Activated naive CD8-positive, alpha-beta T cell treated with anti-CD3 and anti-CD28 coated beads, Interleukin-2, amount 50 U/mL, for 24 hours (primary cell): ENCODE measurements around the gene C5orf58.

Source experiments
- ATAC-seq: fragments of 150-1000 bp; cut with Tn5 transposase; one replicate; pipeline ENCODE4 v1.10.0; 2021
- DNase-seq: peaks from one replicate; pipeline ENCODE4 v3.0.0; 2021
- H3K27ac Mint-ChIP-seq: one replicate; pipeline ENCODE4 v1.8.0; 2021; ENCODE audit warnings: mild to moderate bottlenecking, mixed read lengths
- H3K27me3 Mint-ChIP-seq: one replicate; pipeline ENCODE4 v1.8.0; 2021; ENCODE audit warnings: mixed read lengths
- H3K36me3 Mint-ChIP-seq: one replicate; pipeline ENCODE4 v1.8.0; 2021; ENCODE audit warnings: low read depth, mixed read lengths
- H3K4me1 Mint-ChIP-seq: one replicate; pipeline ENCODE4 v1.8.0; 2021; ENCODE audit warnings: mixed read lengths
- H3K4me3 Mint-ChIP-seq: one replicate; pipeline ENCODE4 v1.8.0; 2021; ENCODE audit warnings: mild to moderate bottlenecking, moderate library complexity, mixed read lengths
- H3K9me3 Mint-ChIP-seq: one replicate; pipeline ENCODE4 v1.8.0; 2021; ENCODE audit warnings: mixed read lengths

The C5orf58 gene

GRCh38 chr5:170289764-170290163, 57.0 kb downstream of the C5orf58 start:
- peaks cover 99% of the 10 kb centered on the region for H3K4me1 Mint-ChIP-seq
- peak overlapping the region; percentile 94 for H3K27ac Mint-ChIP-seq
- no peaks in the 10 kb centered on the region for H3K9me3 Mint-ChIP-seq
- no peaks in the 10 kb centered on the region for H3K27me3 Mint-ChIP-seq
- DNase-seq: no peak
- no peak for ATAC-seq
- peaks cover 91% of the 10 kb centered on the region for H3K36me3 Mint-ChIP-seq
- peak overlapping the region; percentile 73 for H3K4me3 Mint-ChIP-seq

- DNase-seq: no peak
- Mint-ChIP-seq H3K4me1 (peaks cover 97% of the 10 kb centered on the region), H3K36me3 (peaks cover 90% of the 10 kb centered on the region), H3K27me3 (no peaks in the 10 kb centered on the region), H3K27ac (peak overlapping the region; percentile 94), H3K4me3 (peak overlapping the region; percentile 73), H3K9me3 (no peaks in the 10 kb centered on the region)
- peak; percentile 1 for ATAC-seq
Observed at GRCh38 chr5:170290498-170290897, 57.7 kb downstream of the C5orf58 start.

GRCh38 chr5:170292179-170293104, 59.7 kb downstream of the C5orf58 start:
- no peak for ATAC-seq
- H3K4me3 Mint-ChIP-seq: peak overlapping the region; percentile 99

GRCh38 chr5:170293273-170293672, 60.5 kb downstream of the C5orf58 start:
- ATAC-seq (peak; percentile 45), DNase-seq (peak; percentile 76)
- Mint-ChIP-seq H3K27ac (peak overlapping the region; percentile 94), H3K9me3 (no peaks in the 10 kb centered on the region), H3K4me1 (peaks cover 82% of the 10 kb centered on the region), H3K36me3 (peaks cover 80% of the 10 kb centered on the region), H3K27me3 (no peaks in the 10 kb centered on the region), H3K4me3 (peak overlapping the region; percentile 99)

More at GRCh38 chr5:170292179-170293104, 59.7 kb downstream of the C5orf58 start:
- H3K36me3 Mint-ChIP-seq: peaks cover 88% of the 10 kb centered on the region
- no peaks in the 10 kb centered on the region for H3K27me3 Mint-ChIP-seq
- no peak for DNase-seq
- H3K27ac Mint-ChIP-seq: peak overlapping the region; percentile 94
- H3K4me1 Mint-ChIP-seq: peaks cover 83% of the 10 kb centered on the region
- H3K9me3 Mint-ChIP-seq: no peaks in the 10 kb centered on the region

- peaks cover 82% of the 10 kb centered on the region for H3K4me1 Mint-ChIP-seq
- H3K9me3 Mint-ChIP-seq: no peaks in the 10 kb centered on the region
- peak overlapping the region; percentile 99 for H3K4me3 Mint-ChIP-seq
- no peaks in the 10 kb centered on the region for H3K27me3 Mint-ChIP-seq
- DNase-seq: no peak
- peaks cover 72% of the 10 kb centered on the region for H3K36me3 Mint-ChIP-seq
- peak overlapping the region; percentile 94 for H3K27ac Mint-ChIP-seq
- ATAC-seq: no peak
Observed at GRCh38 chr5:170294057-170294456, 61.3 kb downstream of the C5orf58 start.

- DNase-seq: no peak
- no peak for ATAC-seq
- no peaks in the 10 kb centered on the region for H3K27me3 Mint-ChIP-seq
- peak overlapping the region; percentile 99 for H3K4me3 Mint-ChIP-seq
- no peaks in the 10 kb centered on the region for H3K9me3 Mint-ChIP-seq
- H3K36me3 Mint-ChIP-seq: peaks cover 68% of the 10 kb centered on the region
- peak overlapping the region; percentile 94 for H3K27ac Mint-ChIP-seq
- peaks cover 82% of the 10 kb centered on the region for H3K4me1 Mint-ChIP-seq
Observed at GRCh38 chr5:170294556-170294955, 61.8 kb downstream of the C5orf58 start.
